AG04450 (cell line): ENCODE results near the gene CTSC. TPM values are rescaled to one million over a fixed set of nuclear protein-coding genes. Genes with fewer than 3 reads are reported as not detected.

Source experiments
- CTCF ChIA-PET: fragments of 300-600, 350-600 bp; formaldehyde crosslinking; extraction: SDS; loops from one replicate; lab custom pipeline; 2022; ENCODE audit warnings: antibody characterized with exemption, inconsistent platforms; lab: Charles Lee
- POLR2A ChIA-PET: fragments of 350-600 bp; formaldehyde crosslinking; extraction: SDS; loops from one replicate; lab custom pipeline; 2021; ENCODE audit warnings: antibody characterized with exemption, inconsistent platforms; lab: Yijun Ruan, JAX
- DNase-seq: peaks from one replicate; pipeline ENCODE4 v3.0.0-alpha.2; 2011; ENCODE audit warnings: low read depth, low spot score
- H3K27ac ChIP-seq: one replicate; pipeline ENCODE4 v1.5.1; 2012; ENCODE audit warnings: low read depth, low read length, control low read depth
- H3K27me3 ChIP-seq: one replicate; pipeline ENCODE4 v1.6.0; 2012; ENCODE audit warnings: low read length; ENCODE audit not compliant: control insufficient read depth, insufficient read depth
- H3K4me3 ChIP-seq: 2 replicates; pipeline ENCODE4 v1.5.1; 2011; ENCODE audit warnings: mild to moderate bottlenecking, low read depth, low read length, control low read depth
- H3K9me3 ChIP-seq: 2 replicates; pipeline ENCODE4 v1.5.1; 2012; ENCODE audit warnings: low read length; ENCODE audit not compliant: control insufficient read depth, insufficient read depth
- polyA plus RNA-seq: library from polyadenylated mRNA; depleted of rRNA; stranded (reverse); fragments of >200 nt; gene quantifications from 2 replicates; pipeline ENCODE4 v1.2.3, GENCODE V29; 2011
- TF ChIP-seq, protein P1 (sequence below): IDR thresholded peaks from 2 replicates; pipeline ENCODE4 v1.5.1; 2011; ENCODE audit warnings: low read depth, low read length, control low read depth, inconsistent platforms

CTSC gene
- polyA plus RNA-seq, 1 experiment: 565 TPM

DNA sequence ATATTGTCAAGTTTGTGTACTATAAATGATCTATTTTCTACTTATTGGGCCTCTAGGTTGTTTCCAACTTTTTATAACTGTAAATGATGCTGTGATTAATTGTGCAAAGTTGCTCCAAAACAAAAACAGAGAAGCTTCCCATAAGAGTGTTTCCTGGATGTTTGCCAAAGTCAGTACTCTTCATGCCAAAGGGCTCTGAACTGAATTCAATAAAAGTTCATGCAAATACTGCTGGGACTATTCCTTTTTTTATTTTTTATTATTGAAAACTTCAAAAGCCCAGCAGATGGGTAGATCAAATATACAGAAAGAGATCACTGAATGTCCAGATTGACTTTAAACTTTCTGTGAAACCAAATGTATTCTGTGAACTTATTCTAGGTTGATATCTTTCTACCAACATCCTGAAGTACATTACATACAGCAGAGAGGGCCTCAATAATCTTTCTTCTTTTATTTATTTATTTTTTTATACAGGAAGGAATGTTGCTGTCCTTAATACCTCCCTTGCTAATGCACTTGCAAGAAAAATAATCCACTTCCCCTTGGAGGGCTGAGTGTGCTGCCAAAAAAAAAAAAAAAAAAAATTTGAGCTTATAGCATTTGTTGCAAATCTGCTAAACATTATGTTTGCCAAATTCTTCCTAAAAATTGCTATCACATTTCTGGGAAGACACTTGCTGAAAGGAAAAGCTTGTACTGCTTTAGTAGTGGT is 53.0 kb downstream of the CTSC start:
- no peak overlapping the region for H3K27ac ChIP-seq
- CTCF ChIA-PET: interaction anchor here (0.6 to 2.5 kb wide), 10 partner anchors 53 to 1158 kb away, joined by 3 to 10 read pairs (median 3); no protein-coding TSS in a partner anchor
- H3K4me3 ChIP-seq: no peak overlapping the region
- no peaks in the 10 kb centered on the region for H3K27me3 ChIP-seq
- POLR2A ChIA-PET: no interaction called here
- no peak for DNase-seq
- H3K9me3 ChIP-seq: no peaks in the 10 kb centered on the region
- TF ChIP-seq, protein P1, sequence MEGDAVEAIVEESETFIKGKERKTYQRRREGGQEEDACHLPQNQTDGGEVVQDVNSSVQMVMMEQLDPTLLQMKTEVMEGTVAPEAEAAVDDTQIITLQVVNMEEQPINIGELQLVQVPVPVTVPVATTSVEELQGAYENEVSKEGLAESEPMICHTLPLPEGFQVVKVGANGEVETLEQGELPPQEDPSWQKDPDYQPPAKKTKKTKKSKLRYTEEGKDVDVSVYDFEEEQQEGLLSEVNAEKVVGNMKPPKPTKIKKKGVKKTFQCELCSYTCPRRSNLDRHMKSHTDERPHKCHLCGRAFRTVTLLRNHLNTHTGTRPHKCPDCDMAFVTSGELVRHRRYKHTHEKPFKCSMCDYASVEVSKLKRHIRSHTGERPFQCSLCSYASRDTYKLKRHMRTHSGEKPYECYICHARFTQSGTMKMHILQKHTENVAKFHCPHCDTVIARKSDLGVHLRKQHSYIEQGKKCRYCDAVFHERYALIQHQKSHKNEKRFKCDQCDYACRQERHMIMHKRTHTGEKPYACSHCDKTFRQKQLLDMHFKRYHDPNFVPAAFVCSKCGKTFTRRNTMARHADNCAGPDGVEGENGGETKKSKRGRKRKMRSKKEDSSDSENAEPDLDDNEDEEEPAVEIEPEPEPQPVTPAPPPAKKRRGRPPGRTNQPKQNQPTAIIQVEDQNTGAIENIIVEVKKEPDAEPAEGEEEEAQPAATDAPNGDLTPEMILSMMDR: no peak

DNA sequence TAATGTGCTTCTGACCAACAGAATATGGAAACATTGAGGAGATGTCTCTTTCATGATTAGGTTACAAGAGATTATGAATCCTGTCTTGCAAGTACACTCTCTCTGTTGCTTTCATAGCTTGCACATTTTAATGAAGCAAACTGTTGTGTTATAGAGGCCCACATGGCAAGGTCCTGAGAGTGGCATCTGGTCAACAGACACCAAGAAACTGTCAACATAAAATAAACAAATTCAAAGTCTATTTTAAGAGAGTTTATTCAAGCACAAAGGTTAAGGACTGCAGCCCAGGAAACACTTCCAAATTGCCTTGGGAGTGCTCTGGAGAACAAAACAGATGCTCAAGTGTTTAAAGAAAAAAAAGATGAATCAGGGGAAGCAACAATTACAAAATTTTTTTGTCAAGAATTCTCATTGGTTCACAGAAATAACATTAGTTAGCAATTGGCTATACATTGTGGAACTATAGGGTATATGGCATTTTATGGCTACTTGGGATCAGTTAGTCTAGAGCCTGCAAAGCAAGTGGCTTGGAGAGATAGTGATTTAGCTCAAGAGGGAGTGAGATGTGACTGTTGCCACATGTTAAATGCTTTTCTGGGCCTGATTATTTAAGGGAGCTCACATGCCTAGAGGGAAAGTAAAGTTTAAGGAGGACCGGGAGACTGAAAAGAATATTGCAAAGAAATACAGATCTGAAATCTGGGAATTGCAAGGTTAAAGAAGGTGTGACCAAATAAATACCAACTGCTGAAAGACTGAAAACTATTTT is 54.6 kb downstream of the CTSC start:
- no peak for DNase-seq
- TF ChIP-seq, protein P1: no peak
- CTCF ChIA-PET: interaction anchor here (1.1 to 2.5 kb wide), 4 partner anchors 51 to 266 kb away, joined by 4 to 10 read pairs (median 5); no protein-coding TSS in a partner anchor
- POLR2A ChIA-PET: no interaction called here
- H3K27me3 ChIP-seq: no peaks in the 10 kb centered on the region
- no peak overlapping the region for H3K4me3 ChIP-seq
- H3K9me3 ChIP-seq: no peaks in the 10 kb centered on the region
- H3K27ac ChIP-seq: no peak overlapping the region

DNA sequence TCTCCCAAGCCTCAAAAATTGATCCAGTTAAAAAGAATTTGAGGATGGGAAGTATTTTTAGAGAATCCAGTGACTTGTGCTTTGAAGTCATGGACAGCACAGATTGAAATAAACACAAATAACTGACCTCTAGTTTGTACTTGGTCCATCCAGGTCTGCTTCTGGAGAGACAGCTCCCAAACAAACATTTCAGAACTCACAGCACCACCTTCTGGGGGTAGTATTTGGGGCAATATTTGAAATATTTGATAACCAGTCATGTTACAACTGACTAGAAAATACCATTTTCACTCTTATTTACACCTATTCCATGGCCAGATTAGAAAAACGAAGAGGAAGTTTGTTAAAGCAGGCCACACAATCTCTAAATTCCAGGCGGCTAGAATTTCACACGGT is 56.2 kb downstream of the CTSC start:
- ChIA-PET CTCF (interaction anchor here (0.6 to 1.9 kb wide), 3 partner anchors 263 to 484 kb away, joined by 4 to 5 read pairs (median 5); no protein-coding TSS in a partner anchor), POLR2A (no interaction called here)
- no peak for DNase-seq

DNA sequence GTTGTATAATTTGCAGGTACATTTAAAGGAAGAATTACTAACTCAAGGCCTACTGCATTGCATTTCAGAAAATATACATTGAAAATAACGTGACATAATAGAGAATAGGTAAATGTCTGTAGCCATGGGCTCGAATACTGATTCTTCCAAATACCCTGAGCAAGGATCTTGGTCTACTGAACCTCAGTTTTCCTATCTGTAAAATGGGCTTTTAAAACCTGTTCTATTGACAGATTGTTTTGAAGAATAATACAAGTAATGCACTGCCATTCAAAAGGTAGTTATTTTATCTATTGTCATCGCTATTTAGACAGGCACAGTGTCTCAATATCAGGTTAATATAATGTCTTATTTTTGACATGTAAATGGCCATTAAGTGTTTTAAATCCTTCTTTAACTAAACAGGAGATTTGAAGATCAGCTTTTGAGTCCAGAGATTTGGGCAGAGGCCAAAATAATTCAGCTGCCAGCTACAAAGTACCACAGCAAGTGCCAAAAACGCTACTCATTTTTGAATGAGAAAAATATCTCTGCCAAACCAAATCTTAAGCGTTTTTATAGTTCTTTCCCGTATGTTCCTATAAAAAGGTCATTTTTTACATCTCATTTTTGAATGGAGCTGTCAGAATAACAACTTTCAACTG is 56.7 kb downstream of the CTSC start:
- no peak for DNase-seq
- TF ChIP-seq, protein P1: no peak
- CTCF ChIA-PET: interaction anchor here (0.6 to 1.4 kb wide), 2 partner anchors 265 to 484 kb away, joined by 4 to 5 read pairs; no protein-coding TSS in a partner anchor
- POLR2A ChIA-PET: no interaction called here
- Histone ChIP-seq H3K27ac (no peak overlapping the region), H3K9me3 (no peaks in the 10 kb centered on the region), H3K27me3 (no peaks in the 10 kb centered on the region), H3K4me3 (no peak overlapping the region)

More for the DNA sequence above, 56.2 kb downstream of the CTSC start:
- Histone ChIP-seq H3K27me3 (no peaks in the 10 kb centered on the region), H3K4me3 (no peak overlapping the region), H3K9me3 (no peaks in the 10 kb centered on the region), H3K27ac (no peak overlapping the region)
- TF ChIP-seq, protein P1: no peak
